ENCODE measurements around the gene CREBRF. TPM values are rescaled to one million over a fixed set of nuclear protein-coding genes. Genes with fewer than 3 reads are reported as not detected.
"Not testable (repeated sequence)": the region's sequence is repeated elsewhere in the genome, so short reads cannot be mapped to it uniquely, and the experiment has no call there.

The CREBRF gene
- total and polyA plus RNA-seq, 7 donors = 0.92 to 17.1 (median 13.1) TPM

- ATAC-seq = peak in 1 of 4 donors; percentile 33
- peak overlapping the region; percentile 33 for H3K27ac ChIP-seq
- no peak for TF ChIP-seq CTCF (IDR thresholded peaks at IDR 0.05)
- no peaks in the 10 kb centered on the region for H3K27me3 ChIP-seq (ENCODE audit: insufficient read depth in 3 of 3, low read length in 2 of 3)
- peaks cover 12% of the 10 kb centered on the region for H3K4me1 ChIP-seq
- H3K36me3 ChIP-seq (ENCODE audit: insufficient read depth in 1 of 2, low read depth in 1 of 2) = peaks cover 3 to 4% of the 10 kb centered on the region in 2 donors
- intact Hi-C loops (cut with DNase I) = no loop called here
- DNase-seq = no peak
- H3K9me3 ChIP-seq = no peaks in the 10 kb centered on the region
- WGBS, 3 donors = 54 to 65% (median 56%) methylated on average over 5 of the region's 5 CpGs
- no peak overlapping the region for H3K4me3 ChIP-seq
These were observed 26.6 kb upstream of the CREBRF start for GRCh38 chr5:173029499-173029921.

- H3K27me3 ChIP-seq (ENCODE audit: insufficient read depth in 3 of 3, low read length in 2 of 3); intact Hi-C loops (cut with DNase I); H3K4me3 ChIP-seq; DNase-seq; ATAC-seq; H3K9me3 ChIP-seq; H3K27ac ChIP-seq: not testable (repeated sequence)
- peaks cover 12% of the 10 kb centered on the region for H3K4me1 ChIP-seq
- 97 to 99% (median 98%) methylated on average over 3 of the region's 3 CpGs for WGBS, 3 donors
- H3K36me3 ChIP-seq (ENCODE audit: insufficient read depth in 1 of 2, low read depth in 1 of 2) = peaks cover 6 to 27% of the 10 kb centered on the region in 2 donors
These were observed 24.1 kb upstream of the CREBRF start for GRCh38 chr5:173032096-173032495.

GRCh38 chr5:173032730-173033129 is 23.4 kb upstream of the CREBRF start:
- intact Hi-C loops (cut with DNase I) = no loop called here
- Histone ChIP-seq H3K9me3 (no peaks in the 10 kb centered on the region), H3K4me3 (no peak overlapping the region), H3K27ac (no peak overlapping the region), H3K27me3 (ENCODE audit: insufficient read depth in 3 of 3, low read length in 2 of 3) (no peaks in the 10 kb centered on the region), H3K4me1 (peaks cover 12% of the 10 kb centered on the region), H3K36me3 (ENCODE audit: insufficient read depth in 1 of 2, low read depth in 1 of 2) (peaks cover 6 to 27% of the 10 kb centered on the region in 2 donors)
- WGBS, 3 donors = 91 to 99% (median 98%) methylated on average over 3 of the region's 3 CpGs
- DNase-seq (no peak), ATAC-seq (no peak)
- TF ChIP-seq CTCF (IDR thresholded peaks at IDR 0.05) = no peak

GRCh38 chr5:173033923-173034322 is 22.2 kb upstream of the CREBRF start:
- intact Hi-C loops (cut with DNase I) = no loop called here
- Histone ChIP-seq H3K36me3 (ENCODE audit: insufficient read depth in 1 of 2, low read depth in 1 of 2) (peaks cover 6 to 27% of the 10 kb centered on the region in 2 donors), H3K27me3 (ENCODE audit: insufficient read depth in 3 of 3, low read length in 2 of 3) (no peaks in the 10 kb centered on the region), H3K27ac (no peak overlapping the region), H3K4me1 (peaks cover 5% of the 10 kb centered on the region), H3K4me3 (no peak overlapping the region), H3K9me3 (no peaks in the 10 kb centered on the region)
- TF ChIP-seq CTCF (IDR thresholded peaks at IDR 0.05) = no peak
- ATAC-seq = no peak
- DNase-seq = no peak
- WGBS, 3 donors = 85 to 91% (median 87%) methylated on average over 6 of the region's 6 CpGs

- no peak for ATAC-seq
- Histone ChIP-seq H3K4me1 (no peaks in the 10 kb centered on the region), H3K9me3 (no peaks in the 10 kb centered on the region), H3K4me3 (no peak overlapping the region), H3K27me3 (ENCODE audit: insufficient read depth in 3 of 3, low read length in 2 of 3) (no peaks in the 10 kb centered on the region), H3K27ac (peak overlapping the region; percentile 24), H3K36me3 (ENCODE audit: insufficient read depth in 1 of 2, low read depth in 1 of 2) (peaks cover 6 to 27% of the 10 kb centered on the region in 2 donors)
- 88 to 92% (median 91%) methylated on average over 22 to 24 of the region's 24 CpGs for WGBS, 3 donors
- TF ChIP-seq CTCF (IDR thresholded peaks at IDR 0.05) = no peak
- no peak for DNase-seq
- intact Hi-C loops (cut with DNase I) = loop anchor here in 1 of 2 donors (5.0 kb wide), 1 partner anchor 1041 kb away; no protein-coding TSS in a partner anchor
These were observed 20.0 kb upstream of the CREBRF start for GRCh38 chr5:173035904-173036707.
